Fibroblast of skin of left biceps (primary cell): ENCODE results near the gene RAB3GAP1.
"Not testable (repeated sequence)": the region's sequence is repeated elsewhere in the genome, so short reads cannot be mapped to it uniquely, and the experiment has no call there.

Experiments
- DNase-seq, 2 experiments: peaks; one replicate each; pipeline ENCODE4 v3.0.0-alpha.2; 2013; ENCODE audit warnings: low read depth in 2 of 2

The RAB3GAP1 gene

DNA sequence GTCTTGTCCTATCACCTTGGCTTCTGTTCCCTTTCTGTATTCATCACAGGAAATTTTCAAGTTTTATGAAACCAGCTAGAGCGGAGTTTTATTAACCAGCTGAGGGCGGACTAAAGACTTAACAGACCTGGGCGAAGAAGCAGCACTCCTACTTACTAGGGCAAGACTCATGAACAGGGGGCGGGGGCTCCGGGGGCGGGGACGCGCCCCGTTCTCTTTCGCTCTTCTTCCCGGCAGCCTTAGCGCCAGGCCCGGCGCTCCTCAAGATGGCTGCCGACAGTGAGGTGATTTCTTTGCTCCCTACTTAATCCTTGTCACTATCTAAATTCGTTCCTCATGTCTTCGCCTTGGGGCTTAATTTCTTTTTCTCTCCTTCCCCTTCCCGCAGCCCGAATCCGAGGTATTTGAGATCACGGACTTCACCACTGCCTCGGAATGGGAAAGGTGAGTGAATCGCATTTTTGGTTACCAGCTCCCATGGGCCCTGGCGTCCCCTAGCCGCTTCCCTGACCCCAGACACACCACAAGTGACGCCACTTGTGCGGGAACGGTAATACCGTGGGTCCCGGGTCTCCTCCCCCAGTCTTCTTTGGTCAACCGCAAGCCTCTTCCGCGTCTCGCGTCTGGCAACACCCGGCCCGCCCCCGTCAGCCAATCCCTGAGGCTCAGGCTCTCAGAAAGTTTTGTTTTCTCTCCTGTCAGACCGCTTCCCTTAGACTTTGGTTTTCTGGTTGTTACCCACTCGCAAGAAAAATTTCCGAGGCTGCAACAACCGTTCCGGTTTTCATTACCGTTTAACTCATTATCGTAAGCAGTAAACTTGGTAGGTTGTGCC lies at the start of gene RAB3GAP1:
RAB3GAP1 (plus strand) TSS at position 251 of the 835 bp plus-strand sequence; CDS start at position 267, 16 bp downstream.
- peak; percentile 50 to 51 for DNase-seq

- no peak for DNase-seq
Measured at GRCh38 chr2:135002836-135003235, 49.3 kb upstream of the RAB3GAP1 start.

DNA sequence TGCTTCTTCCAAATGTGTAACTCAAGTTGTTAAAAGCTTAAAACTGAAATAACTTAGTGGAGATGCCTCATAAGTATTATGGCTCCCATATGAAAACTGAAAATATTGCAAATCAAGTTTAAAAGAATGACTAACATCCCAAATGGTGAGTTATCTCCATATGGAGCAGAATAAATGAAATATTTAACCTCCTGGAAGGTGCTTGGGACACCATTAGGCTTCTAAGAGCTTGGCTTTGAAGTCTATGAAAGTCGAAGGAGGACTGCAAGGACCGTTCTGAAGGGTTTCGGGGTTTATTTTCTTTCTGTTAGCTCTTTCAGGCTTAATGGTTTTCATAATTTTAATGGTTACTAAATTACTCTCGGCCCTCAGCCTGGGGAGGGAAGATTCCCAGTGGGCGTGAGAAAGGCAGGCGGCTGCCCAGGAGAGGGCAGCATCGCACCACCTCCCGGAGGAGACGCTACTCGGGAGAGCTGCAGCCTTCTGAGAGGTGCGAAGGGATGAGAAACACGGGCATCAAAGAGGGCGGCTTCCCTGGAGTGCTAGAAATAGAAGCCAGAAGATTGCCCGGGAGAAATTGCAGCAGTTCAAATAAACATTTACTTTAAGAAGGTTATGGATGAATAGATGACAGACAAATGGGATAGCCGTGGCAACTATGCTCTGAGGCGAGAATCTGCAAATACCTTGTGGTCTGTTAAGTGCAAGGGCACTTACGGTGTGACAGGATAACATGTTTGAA lies 47.9 kb upstream of the RAB3GAP1 start:
- peak; percentile 4 to 22 for DNase-seq

DNA sequence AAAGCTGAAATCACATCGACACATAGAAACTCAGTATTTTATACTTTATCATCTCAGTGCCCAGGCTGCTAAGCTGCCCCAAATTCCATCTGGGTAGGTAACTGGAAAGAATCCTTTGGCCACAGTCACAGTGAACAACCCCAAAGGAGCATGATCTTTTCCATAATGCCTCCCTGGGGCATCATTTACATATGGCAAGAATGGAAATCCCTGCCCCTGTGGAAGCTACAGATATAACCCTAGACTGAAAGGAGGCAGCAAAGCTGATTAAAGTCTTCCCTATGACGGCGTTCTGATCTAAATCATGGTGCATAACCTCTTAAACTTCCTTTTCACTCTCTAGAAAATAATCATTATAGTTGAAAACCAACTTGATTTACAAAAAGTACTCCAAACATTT lies 46.3 kb upstream of the RAB3GAP1 start:
- DNase-seq: no peak

DNA sequence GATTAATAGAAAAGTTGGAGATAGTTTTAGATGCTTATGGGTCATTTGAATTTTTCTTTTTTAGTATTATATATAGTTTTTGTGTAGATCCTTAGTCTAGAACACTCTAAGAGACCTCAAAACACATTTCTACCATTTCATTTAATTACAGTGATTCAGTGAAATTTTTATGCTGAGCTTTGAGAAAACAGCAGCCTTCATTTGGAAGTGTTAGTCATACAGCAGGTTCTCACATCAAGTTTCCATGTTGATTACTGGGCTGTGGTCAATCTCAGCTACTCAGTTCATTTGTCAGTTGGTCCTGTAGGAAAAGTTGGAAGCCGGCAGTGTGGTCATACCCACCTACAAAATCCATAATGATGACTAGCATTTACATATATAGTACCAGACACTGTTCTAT lies 42.8 kb upstream of the RAB3GAP1 start:
- no peak for DNase-seq

DNA sequence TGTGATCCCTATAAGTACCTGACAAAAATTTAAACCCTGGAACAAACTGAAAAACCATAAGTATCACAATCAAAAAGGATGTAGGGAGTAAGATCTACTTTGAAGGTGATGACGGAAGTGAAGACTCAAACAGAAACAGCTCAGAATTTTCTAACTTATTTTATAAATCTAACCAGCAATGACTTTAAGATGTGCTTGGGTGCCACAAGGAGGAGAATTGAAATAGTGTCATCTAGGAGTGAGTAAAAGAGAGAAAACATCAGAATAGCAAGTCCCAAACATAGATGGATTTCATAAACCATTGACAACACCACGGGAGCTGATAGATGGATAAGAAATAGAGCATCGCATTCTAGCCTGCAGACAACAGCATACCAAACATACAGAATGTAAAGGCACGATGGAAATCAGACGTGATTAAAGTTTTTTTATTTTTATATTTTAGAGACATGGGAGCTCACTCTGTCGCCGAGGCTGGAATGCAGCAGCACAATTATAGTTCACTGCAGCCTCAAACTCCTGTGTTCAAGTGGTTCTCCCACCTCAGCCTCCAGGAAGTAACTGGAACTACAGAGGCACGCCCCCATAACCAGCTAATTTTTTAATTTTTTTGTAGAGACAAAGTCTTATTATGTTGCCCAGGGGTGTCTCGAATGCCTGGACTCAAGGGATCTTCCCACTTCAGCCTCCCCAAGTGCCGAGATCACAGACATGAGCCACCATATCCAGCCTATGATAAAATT lies 41.7 kb upstream of the RAB3GAP1 start:
- no peak for DNase-seq

- no peak for DNase-seq
Measured at GRCh38 chr2:135011633-135012032, 40.5 kb upstream of the RAB3GAP1 start.

DNA sequence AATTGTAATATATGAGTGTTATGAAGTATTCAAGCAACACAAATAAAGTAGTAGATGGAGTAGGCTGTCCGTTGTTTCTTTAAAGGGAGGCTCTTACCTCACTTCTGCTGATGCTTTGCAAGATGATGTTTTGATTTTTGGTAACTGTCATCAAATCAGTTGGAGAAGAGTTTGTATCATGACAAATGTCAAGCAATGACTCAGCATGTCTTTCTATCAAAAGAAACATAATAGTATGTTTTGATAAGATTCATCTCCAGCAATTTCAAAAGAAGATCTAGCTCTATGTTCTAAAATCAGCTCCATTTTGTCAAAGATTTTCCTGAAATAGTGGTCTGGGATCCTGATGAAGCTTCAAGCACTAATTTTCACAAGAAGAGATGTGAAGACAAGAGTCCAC lies 30.5 kb upstream of the RAB3GAP1 start:
- no peak for DNase-seq

- no peak for DNase-seq
Measured at GRCh38 chr2:135022952-135023880, 28.9 kb upstream of the RAB3GAP1 start.

- DNase-seq: no peak
Measured at GRCh38 chr2:135023886-135024485, 28.1 kb upstream of the RAB3GAP1 start.

DNA sequence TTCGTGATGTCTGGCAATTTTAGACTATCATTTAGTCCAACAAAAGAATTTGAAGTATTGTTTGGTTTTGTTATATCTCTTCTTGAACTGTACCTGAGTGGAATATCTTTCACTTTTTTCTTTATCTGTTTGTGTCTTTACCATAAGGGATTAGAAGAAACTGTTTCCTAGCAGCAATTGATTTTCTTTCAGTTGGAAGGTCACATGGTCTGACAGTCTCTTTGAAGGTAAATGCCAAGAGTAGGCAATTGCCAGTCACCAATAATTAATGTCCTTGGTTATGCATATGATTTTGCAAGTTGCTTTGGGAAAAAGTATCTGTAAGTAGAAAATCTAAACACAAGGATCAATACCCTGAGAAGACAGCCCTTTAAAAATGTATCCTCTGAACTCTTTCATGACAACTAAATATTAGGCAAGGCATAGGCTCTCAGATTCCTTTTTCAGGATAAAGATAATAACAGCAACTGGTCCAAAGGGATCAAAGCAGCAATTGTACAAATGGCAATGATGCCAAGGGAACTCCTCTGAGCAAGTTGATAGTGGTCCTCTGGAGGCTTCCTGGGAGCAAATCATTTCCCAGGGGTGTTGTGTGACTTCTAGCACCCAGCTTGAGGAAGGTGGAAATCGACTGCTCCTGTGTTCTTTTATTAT lies 22.5 kb upstream of the RAB3GAP1 start:
- no peak for DNase-seq

DNA sequence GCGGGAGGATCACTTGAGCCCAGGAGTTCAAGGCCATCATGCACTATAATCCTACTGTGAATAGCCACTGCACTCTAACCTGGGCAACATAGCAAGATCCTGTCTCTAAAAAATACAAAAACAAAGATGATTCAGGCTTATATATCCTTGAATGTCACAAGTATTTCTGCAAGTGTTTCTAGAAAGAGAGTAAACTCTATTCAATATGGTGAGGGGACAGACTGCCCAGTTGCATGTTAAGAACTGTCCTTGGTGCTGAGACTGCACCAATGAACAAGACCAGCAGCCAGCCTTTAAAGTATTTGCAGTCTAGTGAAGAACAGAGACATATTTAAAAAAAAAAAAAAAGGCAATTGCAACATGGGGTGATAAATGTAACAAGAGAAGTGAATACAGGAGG lies 21.3 kb upstream of the RAB3GAP1 start:
- DNase-seq: peak; percentile 1 to 15

DNA sequence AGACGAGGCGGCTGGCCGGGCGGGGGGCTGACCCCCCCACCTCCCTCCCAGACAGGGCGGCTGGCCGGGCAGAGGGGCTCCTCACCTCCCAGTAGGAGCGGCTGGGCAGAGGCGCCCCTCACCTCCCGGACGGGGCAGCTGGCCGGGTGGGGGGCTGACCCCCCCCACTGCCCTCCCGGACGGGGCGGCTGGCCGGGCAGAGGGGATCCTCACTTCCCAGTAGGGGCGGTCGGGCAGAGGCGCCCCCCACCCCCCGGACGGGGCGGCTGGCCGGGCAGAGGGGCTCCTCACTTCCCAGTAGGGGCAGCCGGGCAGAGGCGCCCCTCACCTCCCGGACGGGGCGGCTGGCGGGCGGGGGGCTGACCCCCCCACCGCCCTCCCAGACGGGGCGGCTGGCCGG lies 18.9 kb upstream of the RAB3GAP1 start:
- DNase-seq: not testable (repeated sequence)

- no peak for DNase-seq
Measured at GRCh38 chr2:135037831-135038230, 14.3 kb upstream of the RAB3GAP1 start.

DNA sequence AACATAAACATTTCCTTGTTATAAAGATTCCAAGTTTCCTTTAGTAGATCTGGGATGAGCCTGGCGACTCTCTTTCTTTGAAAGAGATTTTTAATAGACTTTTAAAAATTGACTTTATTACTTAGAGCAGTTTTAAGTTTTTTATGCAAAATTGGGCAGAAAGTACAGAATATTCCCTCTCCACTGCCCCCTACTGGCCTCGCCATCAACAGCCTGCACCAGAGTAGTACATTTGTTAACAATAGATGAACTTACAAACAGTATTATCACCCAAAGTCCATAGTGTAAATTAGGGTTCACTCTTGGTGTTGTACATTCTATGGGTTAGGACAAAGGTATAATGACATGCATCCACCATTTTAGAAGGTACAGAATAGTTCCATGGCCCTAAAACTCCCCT lies 8.7 kb upstream of the RAB3GAP1 start:
- DNase-seq: no peak

- no peak for DNase-seq
Measured at GRCh38 chr2:135047300-135047699, 4.8 kb upstream of the RAB3GAP1 start, which contains the start of gene MAP3K19. Gene MAP3K19 (minus strand): TSS chr2:135047447. CDS start chr2:135024647, 22,800 bp downstream.

GRCh38 chr2:135048122-135048521 lies 4.0 kb upstream of the RAB3GAP1 start:
- no peak for DNase-seq

GRCh38 chr2:135050132-135050531 lies 2.0 kb upstream of the RAB3GAP1 start:
- no peak for DNase-seq

DNA sequence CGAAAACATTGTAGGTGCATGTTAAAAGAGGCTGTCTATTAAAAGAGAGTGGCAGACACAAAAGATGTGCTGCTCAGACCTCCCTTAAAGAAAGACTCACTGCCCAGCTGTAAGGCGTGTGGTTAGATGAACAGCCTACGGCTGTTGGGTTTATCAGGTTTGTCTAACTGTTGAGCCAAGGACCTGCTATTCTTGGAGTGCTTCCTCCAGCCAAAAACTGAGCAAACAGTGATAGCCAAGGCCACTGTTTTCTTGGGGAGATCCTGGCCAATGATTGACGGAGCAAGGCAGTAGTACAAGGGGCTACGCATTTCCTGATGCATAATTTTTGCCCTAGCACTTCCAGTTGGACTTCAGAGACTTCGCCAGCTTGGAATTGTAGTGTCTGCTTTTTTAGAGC lies 1.4 kb upstream of the RAB3GAP1 start:
- DNase-seq: no peak

DNA sequence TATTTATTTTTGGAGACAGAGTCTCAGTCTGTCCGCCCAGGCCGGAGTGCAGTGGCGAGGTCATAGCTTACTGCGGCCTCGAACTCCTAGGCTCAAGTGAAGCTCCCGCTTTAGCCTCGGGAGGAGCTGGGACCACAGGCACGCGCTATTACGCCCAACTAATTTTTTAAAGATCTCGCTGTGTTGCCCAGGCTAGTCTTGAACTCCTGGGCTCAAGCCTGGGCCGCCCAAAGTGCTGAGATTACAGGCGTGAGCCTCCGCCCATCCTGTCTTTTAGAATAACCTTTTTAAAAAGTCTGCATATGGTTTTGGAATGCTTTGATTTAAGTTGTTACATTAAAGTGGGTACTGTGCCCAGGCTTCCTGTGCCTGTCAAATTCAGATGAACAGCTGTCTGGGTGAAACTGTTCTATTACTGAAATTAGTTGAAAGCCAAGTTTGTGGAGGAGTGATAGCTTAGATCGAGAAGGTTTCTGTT lies 944 bp downstream of the RAB3GAP1 start:
- DNase-seq: no peak
